Gastroesophageal sphincter (tissue), 4 donors: ENCODE results near the gene SLAMF9. TPM values are rescaled to one million over a fixed set of nuclear protein-coding genes. Genes with fewer than 3 reads are reported as not detected.

Experiments used
- ATAC-seq: fragments of 150-250 bp; one replicate; pipeline ENCODE4 v1.9.1; 2016; ENCODE audit warnings: mild to moderate bottlenecking, moderate library complexity
- H3K27ac ChIP-seq, 4 donors: fragments of 200-600 bp; sonication (generic) in 3 of 4; 1 replicate in 3 of 4; 2 replicates in 1 of 4; pipeline ENCODE4 v1.5.1; 2016 to 2019
- H3K27me3 ChIP-seq: fragments of 200-600 bp; sonication (generic); one replicate; pipeline ENCODE4 v1.5.1; 2019
- H3K36me3 ChIP-seq, 2 donors: fragments of 200-600 bp; sonication (generic); one replicate each; pipeline ENCODE4 v1.5.1; 2019; ENCODE audit warnings: control low read depth in 1 of 2
- H3K4me1 ChIP-seq, 3 donors: fragments of 200-600 bp; sonication (generic); 1 replicate in 2 of 3; 2 replicates in 1 of 3; pipeline ENCODE4 v1.5.1; 2016 to 2019; ENCODE audit warnings: control low read depth in 2 of 3
- H3K4me3 ChIP-seq, 2 donors: fragments of 200-600 bp; sonication (generic); one replicate each; pipeline ENCODE4 v1.5.1; 2019; ENCODE audit warnings: mild to moderate bottlenecking in 1 of 2, moderate library complexity in 1 of 2
- H3K9me3 ChIP-seq, 3 donors: fragments of 200-600 bp; sonication (generic); one replicate each; pipeline ENCODE4 v1.5.1; 2017 to 2019; ENCODE audit warnings: control low read depth in 2 of 3
- EP300 ChIP-seq: sonication (generic); formaldehyde crosslinking; IDR thresholded peaks from one replicate; pipeline ENCODE4 v1.6.1; 2017; ENCODE audit warnings: antibody characterized with exemption, mild to moderate bottlenecking
- POLR2A ChIP-seq, 2 donors: fragments of 450-650 bp; IDR thresholded peaks; one replicate each; pipeline ENCODE4 v1.6.1; 2017; ENCODE audit warnings: antibody characterized with exemption in 2 of 2, mild to moderate bottlenecking in 2 of 2, moderate library complexity in 1 of 2
- POLR2AphosphoS5 ChIP-seq: sonication (generic); formaldehyde crosslinking; IDR thresholded peaks from one replicate; pipeline ENCODE4 v1.6.1; 2017; ENCODE audit warnings: antibody characterized with exemption
- WGBS, 2 donors: methylation state at CpG; one replicate each; pipeline ENCODE4 v1.1.5; 2018; ENCODE audit warnings: low coverage in 1 of 2; 5-methylcytosine and 5-hydroxymethylcytosine counted together
- total RNA-seq, 4 donors: library from RNA; depleted of rRNA; stranded (reverse); fragments of >200 nt; gene quantifications; one replicate each; pipeline ENCODE4 v1.1.0, GENCODE V29; 2016
- TF ChIP-seq, protein P1 (sequence below), 4 experiments: fragments of 200-600 bp in 2 of 4; fragments of 450-650 bp in 2 of 4; sonication (generic) in 1 of 4; IDR thresholded peaks; one replicate each; pipeline ENCODE4 v1.5.1; 2017 to 2019; ENCODE audit warnings: antibody characterized with exemption in 4 of 4, mild to moderate bottlenecking in 2 of 4, moderate library complexity in 2 of 4

SLAMF9 gene
- total RNA-seq, 4 donors from 2014 or later = not detected

DNA sequence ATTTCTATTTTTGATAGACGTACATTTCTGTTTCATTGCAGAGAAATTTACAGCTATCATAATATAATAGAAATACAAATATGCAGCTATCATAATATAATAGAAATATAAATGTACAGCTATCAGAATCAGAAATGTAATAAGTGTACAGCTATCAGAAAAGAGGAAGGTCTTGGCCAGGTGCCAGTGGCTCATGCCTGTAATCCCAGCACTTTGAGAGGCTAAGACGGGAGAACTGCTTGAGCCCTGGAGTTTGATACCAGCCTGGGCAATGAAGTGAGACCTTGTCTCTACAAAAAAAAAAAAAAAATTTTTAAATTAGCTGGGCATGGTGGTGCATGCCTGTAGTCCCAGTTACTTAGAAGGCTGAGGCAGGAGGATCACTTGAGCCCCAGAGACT is 39.9 kb upstream of the SLAMF9 start:
- H3K9me3 ChIP-seq = no peaks in the 10 kb centered on the region
- H3K27ac ChIP-seq = no peak overlapping the region
- 47% methylated on average over 2 of the region's 2 CpGs for WGBS, 2 donors
- H3K36me3 ChIP-seq = no peaks in the 10 kb centered on the region
- no peak for ATAC-seq
- no peak overlapping the region for H3K4me3 ChIP-seq
- TF ChIP-seq, protein P1, sequence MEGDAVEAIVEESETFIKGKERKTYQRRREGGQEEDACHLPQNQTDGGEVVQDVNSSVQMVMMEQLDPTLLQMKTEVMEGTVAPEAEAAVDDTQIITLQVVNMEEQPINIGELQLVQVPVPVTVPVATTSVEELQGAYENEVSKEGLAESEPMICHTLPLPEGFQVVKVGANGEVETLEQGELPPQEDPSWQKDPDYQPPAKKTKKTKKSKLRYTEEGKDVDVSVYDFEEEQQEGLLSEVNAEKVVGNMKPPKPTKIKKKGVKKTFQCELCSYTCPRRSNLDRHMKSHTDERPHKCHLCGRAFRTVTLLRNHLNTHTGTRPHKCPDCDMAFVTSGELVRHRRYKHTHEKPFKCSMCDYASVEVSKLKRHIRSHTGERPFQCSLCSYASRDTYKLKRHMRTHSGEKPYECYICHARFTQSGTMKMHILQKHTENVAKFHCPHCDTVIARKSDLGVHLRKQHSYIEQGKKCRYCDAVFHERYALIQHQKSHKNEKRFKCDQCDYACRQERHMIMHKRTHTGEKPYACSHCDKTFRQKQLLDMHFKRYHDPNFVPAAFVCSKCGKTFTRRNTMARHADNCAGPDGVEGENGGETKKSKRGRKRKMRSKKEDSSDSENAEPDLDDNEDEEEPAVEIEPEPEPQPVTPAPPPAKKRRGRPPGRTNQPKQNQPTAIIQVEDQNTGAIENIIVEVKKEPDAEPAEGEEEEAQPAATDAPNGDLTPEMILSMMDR (IDR thresholded peaks at IDR 0.05) = no peak
- TF ChIP-seq POLR2AphosphoS5 (no peak), POLR2A (IDR thresholded peaks at IDR 0.05) (no peak), EP300 (no peak)
- no peaks in the 10 kb centered on the region for H3K4me1 ChIP-seq
- H3K27me3 ChIP-seq = peaks cover 6% of the 10 kb centered on the region

GRCh38 chr1:159992161-159992560 is 38.1 kb upstream of the SLAMF9 start:
- H3K36me3 ChIP-seq = no peaks in the 10 kb centered on the region
- no peaks in the 10 kb centered on the region for H3K4me1 ChIP-seq
- no peak overlapping the region for H3K4me3 ChIP-seq
- ATAC-seq = no peak
- H3K27me3 ChIP-seq = peaks cover 11% of the 10 kb centered on the region
- 71% methylated on average over 1 of the region's 1 CpG; no CpG with 5 or more reads in 1 of the 2 donors for WGBS, 2 donors
- no peak overlapping the region for H3K27ac ChIP-seq
- no peaks in the 10 kb centered on the region for H3K9me3 ChIP-seq
- TF ChIP-seq, protein P1 (IDR thresholded peaks at IDR 0.05) = no peak
- TF ChIP-seq POLR2AphosphoS5 (no peak), POLR2A (IDR thresholded peaks at IDR 0.05) (no peak), EP300 (no peak)

- TF ChIP-seq POLR2AphosphoS5 (no peak), POLR2A (IDR thresholded peaks at IDR 0.05) (no peak), EP300 (no peak)
- TF ChIP-seq, protein P1 (IDR thresholded peaks at IDR 0.05) = no peak
- Histone ChIP-seq H3K36me3 (no peaks in the 10 kb centered on the region), H3K27me3 (peaks cover 13% of the 10 kb centered on the region), H3K27ac (no peak overlapping the region), H3K4me1 (no peaks in the 10 kb centered on the region), H3K9me3 (no peaks in the 10 kb centered on the region), H3K4me3 (no peak overlapping the region)
- 64 to 70% methylated on average over 4 of the region's 4 CpGs for WGBS, 2 donors
- ATAC-seq = no peak
Observed at GRCh38 chr1:159991513-159991912, 37.5 kb upstream of the SLAMF9 start.

DNA sequence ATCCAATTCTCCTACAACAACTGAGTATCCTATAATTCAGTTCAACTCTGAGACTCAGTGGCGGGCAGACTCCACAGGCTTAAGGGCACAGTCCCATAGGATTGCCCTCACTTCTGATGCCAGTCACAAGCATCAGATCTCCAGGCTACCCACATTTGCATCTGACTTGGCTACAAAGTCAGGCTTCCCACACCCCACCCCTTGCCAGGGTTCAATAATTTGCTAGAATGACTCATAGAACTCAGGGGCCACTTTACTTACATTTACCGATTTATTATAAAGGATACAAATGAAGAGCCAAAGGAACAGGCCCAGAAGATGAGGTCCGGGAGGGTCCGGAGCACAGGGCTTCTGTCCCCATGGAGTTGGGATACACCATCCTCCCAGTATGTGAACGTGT is 36.0 kb upstream of the SLAMF9 start:
- WGBS, 2 donors = 83 to 88% methylated on average over 4 of the region's 5 CpGs

DNA sequence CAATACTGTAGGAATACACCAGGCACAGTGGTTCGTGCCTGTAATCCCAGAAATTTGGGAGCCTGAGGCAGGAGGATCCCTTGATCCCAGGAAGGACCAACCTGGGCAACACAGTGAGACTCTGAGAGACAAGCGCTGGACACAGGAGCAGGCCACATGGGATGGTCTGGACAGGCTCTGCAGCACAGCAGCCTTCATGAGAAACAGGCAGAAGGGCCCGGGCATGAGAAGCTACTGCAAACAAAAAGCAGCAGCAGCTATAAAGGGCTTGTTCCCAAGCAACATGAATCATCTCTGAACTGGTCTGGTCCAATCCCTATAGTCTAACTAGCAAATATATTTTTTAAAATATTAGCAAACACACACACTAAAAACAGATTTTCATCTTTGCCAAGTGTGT is 35.5 kb upstream of the SLAMF9 start:
- ATAC-seq = no peak
- H3K36me3 ChIP-seq = no peaks in the 10 kb centered on the region
- 75 to 87% methylated on average over 2 to 3 of the region's 3 CpGs for WGBS, 2 donors
- H3K4me1 ChIP-seq = no peaks in the 10 kb centered on the region
- no peaks in the 10 kb centered on the region for H3K9me3 ChIP-seq
- no peak for TF ChIP-seq POLR2AphosphoS5
- TF ChIP-seq POLR2A (IDR thresholded peaks at IDR 0.05) = no peak
- TF ChIP-seq, protein P1 (IDR thresholded peaks at IDR 0.05) = no peak
- no peak for TF ChIP-seq EP300
- no peak overlapping the region for H3K27ac ChIP-seq
- H3K4me3 ChIP-seq = no peak overlapping the region
- H3K27me3 ChIP-seq = peaks cover 13% of the 10 kb centered on the region

More for the DNA sequence above, 36.0 kb upstream of the SLAMF9 start:
- no peaks in the 10 kb centered on the region for H3K9me3 ChIP-seq
- H3K4me1 ChIP-seq = no peaks in the 10 kb centered on the region
- TF ChIP-seq, protein P1 (IDR thresholded peaks at IDR 0.05) = no peak
- no peak for TF ChIP-seq POLR2A (IDR thresholded peaks at IDR 0.05)
- H3K27me3 ChIP-seq = peaks cover 13% of the 10 kb centered on the region
- ATAC-seq = no peak
- no peak overlapping the region for H3K4me3 ChIP-seq
- H3K36me3 ChIP-seq = no peaks in the 10 kb centered on the region
- H3K27ac ChIP-seq = no peak overlapping the region
